Activated T-cell treated with anti-CD3 and anti-CD28 coated beads, Interleukin-2, amount 50 U/mL, for 48 hours (primary cell): ENCODE data around the gene STRAP.
"Not testable (repeated sequence)": the region's sequence is repeated elsewhere in the genome, so short reads cannot be mapped to it uniquely, and the experiment has no call there.

Experiments used
- DNase-seq, 2 experiments: peaks; one replicate each; pipeline ENCODE4 v3.0.0-alpha.2; 2020

The STRAP gene

GRCh38 chr12:15928870-15929571 is 46.8 kb downstream of the STRAP start:
- no peak for DNase-seq

- DNase-seq, result no peak
Observed at GRCh38 chr12:15931590-15932053, 49.4 kb downstream of the STRAP start.

GRCh38 chr12:15932327-15932726 is 50.1 kb downstream of the STRAP start:
- no peak for DNase-seq

- no peak for DNase-seq
Observed at GRCh38 chr12:15932971-15933370, 50.8 kb downstream of the STRAP start.

- no peak for DNase-seq
Observed at GRCh38 chr12:15933751-15934150, 51.6 kb downstream of the STRAP start.

- DNase-seq, result no peak
Observed at GRCh38 chr12:15936751-15937150, 54.6 kb downstream of the STRAP start.

- DNase-seq, result no peak
Observed at GRCh38 chr12:15937902-15938301, 55.7 kb downstream of the STRAP start.

- no peak for DNase-seq
Observed at GRCh38 chr12:15939111-15939510, 56.9 kb downstream of the STRAP start.

GRCh38 chr12:15942475-15942874 is 60.3 kb downstream of the STRAP start:
- no peak for DNase-seq

- DNase-seq, result not testable (repeated sequence)
Observed at GRCh38 chr12:15943519-15943918, 61.3 kb downstream of the STRAP start.

GRCh38 chr12:15948461-15948860 is 66.3 kb downstream of the STRAP start:
- DNase-seq, result not testable (repeated sequence)
